HG02798 (cell line): Measurements from ENCODE around the gene RAD50.
"Not testable (repeated sequence)": the region's sequence is repeated elsewhere in the genome, so short reads cannot be mapped to it uniquely, and the experiment has no call there.

Experiments
- ATAC-seq: cut with Tn5 transposase; IDR thresholded peaks from one replicate; pipeline ENCODE4 v1.9.1; 2021; ENCODE audit warnings: mild to moderate bottlenecking; ENCODE audit not compliant: unreplicated experiment, poor library complexity

Gene RAD50

DNA sequence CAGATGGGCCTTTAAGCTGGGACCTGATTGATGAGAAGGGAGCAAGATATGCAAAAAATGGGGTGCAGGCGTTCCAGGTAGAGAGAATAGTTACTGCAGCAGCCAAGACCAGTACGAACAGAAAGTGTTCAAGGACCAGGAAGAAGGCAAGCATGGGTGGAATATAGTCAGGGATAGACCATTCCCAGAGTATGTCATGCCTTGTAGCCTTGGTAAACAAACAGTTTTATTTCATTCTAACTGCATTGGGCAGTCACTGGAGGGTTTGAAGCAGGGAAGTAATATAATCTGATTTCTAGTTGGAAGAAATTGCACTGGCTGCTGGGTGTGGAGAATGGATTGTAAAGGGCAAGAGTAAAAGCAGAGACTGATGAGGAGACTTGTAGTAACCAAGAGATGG, 70.7 kb downstream of the RAD50 start:
- ATAC-seq = no peak

DNA sequence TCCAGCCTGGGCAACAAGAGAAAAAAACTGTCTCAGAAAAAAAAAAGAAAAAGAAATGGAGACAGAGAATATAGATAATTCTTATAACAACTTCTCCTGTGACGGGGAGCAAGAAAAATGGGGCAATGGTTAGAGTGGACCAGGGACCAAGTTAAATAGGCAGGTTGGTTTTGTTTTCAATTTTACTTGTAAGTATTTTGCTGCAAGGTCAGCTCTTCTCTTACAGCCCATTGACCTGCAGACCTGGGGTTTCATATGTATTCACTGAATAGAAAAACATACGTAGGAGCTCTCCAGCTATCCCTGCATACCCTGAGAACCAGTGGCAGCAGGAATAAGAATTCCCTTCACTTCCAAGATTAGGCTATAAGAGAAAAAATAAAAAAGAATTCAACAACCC, 72.0 kb downstream of the RAD50 start:
- ATAC-seq = no peak

DNA sequence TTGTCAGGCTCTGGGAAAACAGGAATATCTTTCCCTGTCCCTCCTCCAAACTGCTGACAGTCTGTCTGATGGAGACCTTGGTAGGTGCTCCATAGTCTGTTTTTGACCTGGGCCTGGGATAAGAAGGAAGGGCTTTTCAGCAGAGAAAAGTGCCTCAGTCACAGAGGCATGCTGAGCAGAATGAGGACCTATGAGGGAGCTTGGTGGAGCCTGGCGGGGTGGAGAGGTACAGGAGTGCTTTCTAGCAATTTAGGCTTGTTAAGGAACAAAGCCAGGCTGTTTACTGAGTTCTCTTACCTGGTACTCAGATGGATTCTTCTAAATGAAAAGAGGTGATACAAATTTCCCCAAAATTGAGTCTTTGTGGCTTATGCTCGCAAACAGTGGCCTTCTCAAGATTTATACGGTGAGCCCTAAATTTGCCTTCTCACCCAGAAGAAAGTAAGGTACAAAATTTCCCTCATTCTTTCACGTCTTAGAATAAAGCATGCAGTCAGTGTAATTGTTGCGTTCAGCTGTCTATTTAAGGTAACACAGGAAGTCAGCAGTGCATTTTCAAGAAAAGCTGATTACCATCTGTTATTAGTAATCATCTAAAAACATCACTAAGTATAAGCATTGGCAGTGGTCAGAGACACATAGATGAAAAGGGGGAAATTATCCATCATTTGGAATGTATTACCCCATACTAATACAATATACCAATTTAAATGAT, 72.6 kb downstream of the RAD50 start:
- ATAC-seq = peak; percentile 77

DNA sequence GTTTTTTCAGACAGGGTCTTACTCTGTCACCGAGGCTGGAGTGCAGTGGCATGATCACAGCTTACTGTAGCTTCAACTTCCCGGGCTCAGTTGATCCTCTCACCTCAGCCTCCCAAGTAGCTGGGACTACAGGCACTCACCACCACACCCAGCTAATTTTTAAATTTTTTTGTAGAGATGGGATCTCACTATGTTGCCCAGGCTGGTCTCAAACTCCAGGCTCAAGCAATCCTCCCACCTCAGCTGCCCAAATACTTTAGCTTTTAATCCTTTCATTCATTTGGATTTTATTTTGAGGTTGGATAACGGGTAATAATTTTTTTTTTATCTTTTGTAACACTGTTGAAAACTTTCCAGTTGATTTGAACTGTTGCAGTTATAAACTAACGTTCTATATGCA, 76.8 kb downstream of the RAD50 start:
- not testable (repeated sequence) for ATAC-seq

DNA sequence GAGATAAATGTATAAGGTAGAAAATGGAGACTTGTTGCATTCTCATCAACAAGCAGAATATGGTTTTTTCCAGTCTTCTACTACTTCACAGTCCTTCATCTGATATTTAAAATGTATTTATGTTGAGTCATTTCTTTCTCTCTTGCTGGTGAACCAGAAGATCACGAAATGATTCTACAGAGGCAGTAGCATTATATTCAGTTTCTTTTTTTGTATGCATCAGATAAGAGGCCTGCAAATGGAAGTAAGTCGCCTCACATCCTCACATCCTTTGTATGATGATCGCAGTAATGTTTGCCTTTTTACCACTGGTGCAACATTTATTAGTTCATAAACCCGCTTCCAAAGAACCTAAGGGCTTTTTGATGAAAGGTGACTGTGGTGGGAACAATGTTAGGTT, 79.1 kb downstream of the RAD50 start:
- peak; percentile 53 for ATAC-seq

DNA sequence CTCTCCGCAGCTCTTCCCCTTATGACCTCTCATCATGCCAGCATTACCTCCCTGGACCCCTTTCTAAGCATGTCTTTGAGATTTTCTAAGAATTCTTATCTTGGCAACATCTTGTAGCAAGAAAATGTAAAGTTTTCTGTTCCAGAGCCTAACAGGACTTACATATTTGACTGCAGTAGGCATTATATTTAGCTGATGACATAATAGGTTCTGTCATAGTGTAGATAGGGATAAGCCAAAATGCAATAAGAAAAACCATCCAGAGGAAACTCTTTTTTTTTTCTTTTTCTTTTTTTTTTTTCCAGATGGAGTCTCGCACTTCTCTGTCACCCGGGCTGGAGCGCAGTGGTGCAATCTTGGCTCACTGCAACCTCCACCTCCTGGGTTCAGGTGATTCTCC, 80.5 kb downstream of the RAD50 start:
- ATAC-seq = no peak

DNA sequence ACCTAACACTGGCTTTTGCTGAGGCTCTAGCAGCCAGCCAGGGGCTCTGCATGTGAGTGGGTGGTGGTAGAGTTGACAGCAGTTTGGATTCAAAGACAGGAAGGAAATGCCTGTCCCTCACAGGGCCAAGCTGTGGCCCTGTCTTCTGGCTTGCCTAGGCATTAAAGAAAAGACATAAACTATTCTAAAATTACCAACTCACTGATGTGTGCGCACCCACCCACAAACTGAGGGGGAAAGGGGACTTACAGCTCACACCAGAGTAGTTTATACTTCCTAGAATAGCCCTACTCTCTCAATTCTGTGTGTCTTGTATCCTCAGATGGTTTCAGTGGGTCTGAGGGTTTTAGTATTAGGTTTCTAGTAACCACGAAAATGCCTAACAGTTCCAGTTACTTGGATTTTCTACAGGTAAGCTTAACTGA, 82.9 kb downstream of the RAD50 start:
- ATAC-seq = peak; percentile 66

DNA sequence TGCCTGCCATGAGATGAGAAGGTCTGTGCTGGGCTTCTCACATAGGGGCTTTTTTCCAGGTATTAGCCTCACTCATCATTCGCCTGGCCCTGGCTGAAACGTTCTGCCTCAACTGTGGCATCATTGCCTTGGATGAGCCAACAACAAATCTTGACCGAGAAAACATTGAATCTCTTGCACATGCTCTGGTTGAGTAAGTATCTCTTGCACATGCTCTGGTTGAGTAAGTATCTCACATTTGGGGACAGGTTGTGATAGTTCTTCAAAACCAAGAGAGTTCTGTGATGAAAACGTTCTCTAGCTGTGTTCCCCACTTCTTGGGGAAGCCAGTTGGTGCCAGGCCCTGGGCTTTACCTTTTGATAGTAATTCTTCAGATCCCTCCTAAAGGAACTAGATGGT, 83.8 kb downstream of the RAD50 start:
- peak; percentile 29 for ATAC-seq

DNA sequence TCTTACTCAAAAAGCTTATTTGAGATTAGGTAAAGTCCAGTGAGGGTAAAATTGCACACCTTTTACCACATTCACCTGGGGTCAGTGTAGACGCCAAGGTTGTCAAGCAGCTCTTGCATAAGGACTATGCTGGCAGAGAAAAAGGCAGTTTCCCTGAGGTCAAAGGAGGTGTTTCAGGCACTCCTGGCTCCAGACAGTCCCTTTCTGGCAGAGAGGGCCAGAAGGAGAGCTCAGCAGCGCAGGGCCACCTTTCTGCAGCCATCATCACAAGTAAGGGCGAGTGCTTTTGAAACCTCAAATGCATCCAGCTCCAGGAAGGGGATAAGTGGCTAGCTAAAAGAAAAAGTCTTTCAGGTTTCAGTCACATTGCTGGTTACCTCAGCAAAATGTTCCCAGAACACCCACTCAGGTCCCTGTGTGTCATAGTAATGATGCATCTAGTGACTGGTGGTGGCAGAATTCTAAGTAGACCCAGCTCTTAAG, 84.5 kb downstream of the RAD50 start:
- ATAC-seq = peak; percentile 44

DNA sequence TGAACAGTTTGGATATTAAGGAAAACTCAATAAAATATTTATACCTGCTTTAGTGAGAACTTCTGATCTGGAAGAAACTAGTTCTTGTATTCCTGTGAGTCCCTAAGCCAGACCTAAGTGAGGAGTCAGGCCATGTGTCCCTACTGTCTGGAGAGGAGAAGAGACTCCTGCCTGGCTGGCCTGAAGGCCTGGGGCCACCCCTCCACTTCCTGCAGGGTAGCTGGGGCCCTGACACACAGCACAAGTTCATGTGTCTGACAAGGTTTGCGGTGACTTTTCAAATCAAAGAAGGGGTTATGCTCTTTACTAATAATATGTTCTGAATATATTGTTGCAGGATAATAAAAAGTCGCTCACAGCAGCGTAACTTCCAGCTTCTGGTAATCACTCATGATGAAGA, 85.1 kb downstream of the RAD50 start:
- ATAC-seq = no peak

DNA sequence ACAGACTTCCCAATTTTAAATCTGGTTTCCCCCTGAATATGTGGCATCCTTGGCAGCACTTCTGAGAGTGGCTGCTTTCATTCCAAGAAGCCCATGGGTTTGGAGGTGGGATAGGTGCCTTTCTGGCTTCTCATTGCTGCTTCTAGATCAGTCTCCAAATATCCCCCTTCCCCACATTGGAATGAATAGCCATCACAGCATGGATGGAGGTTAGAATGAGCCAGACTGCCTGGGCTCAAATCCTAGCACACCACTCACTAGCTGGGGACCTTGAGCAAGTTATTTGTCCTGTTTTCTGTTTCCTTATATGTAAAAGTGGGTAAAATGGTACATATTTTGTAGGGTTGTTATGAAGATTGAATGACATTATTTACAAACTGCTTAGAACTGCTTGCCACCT, 87.4 kb downstream of the RAD50 start:
- no peak for ATAC-seq

DNA sequence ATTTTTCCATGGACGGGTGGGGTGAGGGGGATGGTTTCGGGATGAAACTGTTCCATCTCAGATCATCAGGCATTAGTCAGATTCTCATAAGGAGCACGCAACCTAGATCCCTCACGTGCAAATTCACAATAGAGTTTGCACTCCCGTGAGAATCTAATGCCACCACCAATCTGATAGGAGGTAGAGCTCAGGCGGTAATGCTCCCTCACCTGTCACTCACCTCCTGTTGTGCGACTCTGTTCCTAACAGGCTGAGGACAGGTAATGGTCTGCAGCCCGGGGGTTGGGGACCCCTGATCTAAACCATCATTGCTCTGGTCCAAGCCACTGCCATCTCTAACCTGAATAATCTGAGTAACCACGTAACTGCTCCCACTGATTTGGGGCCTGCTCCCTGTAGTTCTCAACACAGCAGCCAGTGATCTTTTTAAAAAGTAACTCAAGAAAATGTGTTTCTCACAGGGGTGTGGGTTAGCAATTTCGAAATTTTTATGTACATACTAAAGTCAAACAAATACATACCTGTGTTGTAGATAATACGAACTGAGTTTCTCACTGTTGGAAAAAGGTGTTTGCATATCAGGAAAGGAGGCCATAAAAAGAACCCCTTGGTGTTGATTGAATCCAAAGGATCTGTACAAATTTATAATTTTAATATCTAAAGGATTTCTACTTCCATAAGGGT, 89.9 kb downstream of the RAD50 start:
- no peak for ATAC-seq

DNA sequence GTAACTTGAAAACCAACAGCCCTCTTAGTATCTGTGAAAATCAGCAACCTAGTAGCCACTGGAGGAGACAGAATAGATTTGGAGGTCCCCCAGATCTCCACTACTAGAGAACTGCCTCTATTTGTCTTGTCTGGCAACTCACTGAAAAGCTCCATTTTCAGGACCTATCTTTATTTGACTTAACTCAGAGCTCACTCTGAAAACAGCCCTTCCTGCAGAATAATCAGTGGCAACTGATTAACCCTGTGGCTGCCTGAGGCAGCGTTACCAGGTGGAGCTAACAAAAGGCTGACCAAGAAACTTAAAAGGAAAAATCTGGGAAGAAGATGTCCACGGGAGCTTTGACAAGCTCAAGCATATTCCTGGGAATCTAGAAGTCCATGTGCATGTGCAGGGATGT, 90.7 kb downstream of the RAD50 start:
- no peak for ATAC-seq

DNA sequence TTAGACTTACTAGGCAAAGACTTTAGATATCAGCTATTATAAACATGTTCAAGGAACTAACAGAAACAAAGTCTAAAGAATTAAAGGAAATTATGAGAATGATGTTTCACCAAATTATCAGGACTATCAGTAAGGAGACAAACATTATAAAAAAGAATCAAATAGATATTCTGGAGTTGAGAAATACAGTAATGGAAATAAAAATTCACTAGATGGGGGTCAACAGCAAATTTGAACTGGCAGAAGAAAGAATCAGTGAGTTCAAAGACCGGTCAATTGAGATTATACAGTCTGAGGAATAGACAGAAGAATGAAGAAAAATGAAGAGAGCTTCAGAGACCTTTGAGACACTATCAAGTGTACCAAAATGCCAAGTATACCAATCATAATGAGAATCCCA, 91.6 kb downstream of the RAD50 start:
- ATAC-seq = no peak

DNA sequence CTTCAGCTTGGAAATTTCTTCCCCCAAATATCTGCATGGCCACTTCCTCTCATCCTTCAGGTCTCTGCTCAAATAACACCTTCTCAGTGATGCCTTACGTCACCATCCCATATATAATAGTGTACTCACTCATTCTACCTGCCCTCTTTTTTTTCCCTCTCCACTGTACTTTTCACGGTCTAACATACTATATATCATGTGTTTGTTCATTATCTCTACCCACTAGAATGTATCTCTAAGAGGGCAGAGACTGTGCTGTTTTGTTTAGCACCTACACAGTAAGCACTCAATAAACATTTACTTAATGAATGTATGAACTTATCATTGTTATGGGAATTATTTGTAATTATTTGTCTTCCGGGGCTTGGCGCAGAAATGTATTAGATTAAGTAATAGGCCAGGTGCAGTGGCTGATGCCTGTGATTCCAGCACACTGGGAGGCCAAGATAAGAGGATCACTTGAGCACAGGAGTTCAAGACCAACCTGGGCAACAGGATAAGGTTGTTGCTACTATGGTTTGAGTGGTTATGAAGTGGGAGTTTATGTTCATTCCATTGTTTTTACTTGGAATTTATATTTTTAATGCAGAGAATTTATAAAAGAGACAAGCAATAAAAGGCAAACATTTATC, 95.2 kb downstream of the RAD50 start:
- no peak for ATAC-seq

DNA sequence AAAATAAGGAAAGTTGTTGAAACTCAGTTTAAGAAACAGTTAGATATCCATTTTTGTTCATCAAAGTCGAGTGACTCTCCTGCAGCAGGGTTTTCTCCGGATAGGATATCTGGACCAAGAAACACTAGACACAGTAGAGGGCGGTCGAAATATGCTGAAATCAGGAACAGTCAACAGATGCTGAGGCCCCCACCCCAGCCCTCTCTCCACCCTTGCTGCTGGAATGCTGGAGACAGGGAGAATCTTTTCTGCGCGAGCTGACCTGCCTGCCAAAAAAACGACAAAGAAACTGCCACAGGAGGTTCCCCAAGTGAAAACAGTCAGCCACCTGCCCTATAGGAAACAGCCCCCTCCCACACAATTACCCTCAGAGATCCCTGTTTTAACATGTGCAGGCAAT, 96.9 kb downstream of the RAD50 start:
- ATAC-seq = no peak

DNA sequence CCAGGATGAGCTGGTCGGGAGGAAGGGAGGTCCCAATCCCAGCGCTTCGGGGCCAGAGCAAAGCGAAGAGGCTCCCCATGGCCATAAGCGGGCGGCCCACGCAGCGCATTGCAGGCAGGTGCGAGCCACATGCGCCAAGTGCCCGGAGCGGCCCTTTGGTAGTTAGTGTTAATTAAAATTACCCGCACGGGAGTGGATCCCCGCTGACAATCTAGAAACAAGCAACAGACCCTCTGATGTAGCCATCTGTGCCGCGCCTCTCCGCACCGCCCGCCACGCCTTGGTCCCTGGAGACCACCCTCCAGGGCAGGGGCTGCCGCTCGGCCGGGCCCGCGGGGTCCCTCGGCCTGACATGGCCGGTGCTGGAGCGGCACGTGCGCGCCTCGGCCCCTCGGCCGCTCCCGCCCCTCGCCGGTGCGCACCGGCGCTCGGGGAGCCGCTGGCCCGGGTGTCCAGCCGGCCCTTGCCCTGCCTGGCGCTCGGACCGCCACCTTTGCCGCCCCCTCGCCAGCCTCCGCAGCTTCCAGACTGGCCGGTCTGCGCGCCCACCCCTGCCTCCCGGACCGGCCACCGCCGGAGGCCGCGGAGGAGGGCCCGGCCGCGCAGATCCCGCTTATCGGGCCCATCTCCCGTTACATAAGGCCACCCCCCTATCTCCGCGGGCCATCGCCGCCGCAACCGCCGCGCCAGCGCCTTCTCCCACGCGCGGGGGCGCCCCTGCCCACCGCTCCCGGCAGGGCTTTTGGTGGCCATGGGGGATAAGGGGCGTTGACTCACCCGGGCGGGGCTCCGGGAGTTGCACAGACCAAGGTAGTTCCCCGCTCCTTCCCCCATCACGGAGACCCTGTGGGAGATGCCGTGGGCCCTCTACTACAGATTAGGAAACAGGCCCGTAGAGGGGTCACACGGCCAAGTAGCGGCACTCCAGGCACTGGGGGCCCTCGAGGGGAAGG, 99.3 kb downstream of the RAD50 start:
- no peak for ATAC-seq

DNA sequence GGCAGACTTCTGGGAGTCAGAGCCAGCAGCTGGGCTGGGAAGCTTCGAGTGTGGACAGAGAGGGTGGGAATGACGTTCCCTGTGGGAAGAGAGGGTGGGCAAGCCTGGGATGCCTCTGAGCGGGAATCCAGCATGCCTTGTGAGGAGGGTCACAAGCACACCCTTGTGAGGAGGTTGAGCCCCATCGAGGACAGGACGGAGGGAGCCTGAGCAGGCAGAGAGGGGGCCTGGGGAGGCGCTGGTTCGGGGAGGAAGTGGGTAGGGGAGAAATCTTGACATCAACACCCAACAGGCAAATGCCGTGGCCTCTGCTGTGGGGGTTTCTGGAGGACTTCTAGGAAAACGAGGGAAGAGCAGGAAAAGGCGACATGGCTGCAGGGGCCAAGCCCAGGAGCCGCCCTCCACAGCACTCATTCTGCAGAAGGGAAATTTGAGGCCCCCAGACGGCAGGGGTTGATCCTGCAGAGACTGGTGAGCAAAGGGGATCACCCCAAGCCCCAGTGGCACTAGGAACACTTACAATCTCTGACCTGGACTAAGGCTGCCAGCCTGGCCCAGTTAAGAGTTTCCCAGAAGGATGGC, 100.1 kb downstream of the RAD50 start:
- ATAC-seq = no peak

DNA sequence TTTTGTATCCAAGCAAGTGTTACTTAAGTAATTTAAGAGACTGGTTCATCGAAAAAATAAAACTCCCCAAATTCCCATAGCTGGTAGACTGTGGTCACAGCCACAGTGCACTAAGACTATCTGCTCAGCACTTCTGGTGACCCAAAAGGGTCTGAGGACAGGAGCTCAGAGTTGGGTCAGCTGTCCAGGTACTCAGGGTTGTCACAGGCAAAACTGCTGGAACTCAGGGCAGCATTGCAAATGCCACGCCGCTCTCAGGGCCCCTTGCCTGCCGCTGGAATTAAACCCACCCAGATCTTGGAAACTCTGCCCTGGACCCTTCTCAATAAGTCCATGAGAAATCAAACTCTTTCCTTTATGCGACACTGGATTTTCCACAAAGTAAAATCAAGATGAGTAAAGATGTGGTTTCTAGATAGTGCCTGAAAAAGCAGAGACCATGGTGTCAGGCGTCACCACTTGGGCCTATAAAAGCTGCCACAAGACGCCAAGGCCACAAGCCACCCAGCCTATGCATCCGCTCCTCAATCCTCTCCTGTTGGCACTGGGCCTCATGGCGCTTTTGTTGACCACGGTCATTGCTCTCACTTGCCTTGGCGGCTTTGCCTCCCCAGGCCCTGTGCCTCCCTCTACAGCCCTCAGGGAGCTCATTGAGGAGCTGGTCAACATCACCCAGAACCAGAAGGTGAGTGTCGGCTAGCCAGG, 101.1 kb downstream of the RAD50 start, which contains the start of gene IL13:
Gene IL13, plus strand, starts transcription at position 498 of the 705 bp plus-strand sequence. Its CDS starts 14 bp downstream, at position 512.
- no peak for ATAC-seq
